ENCODE data around the gene CLDN14.
"Not testable (repeated sequence)": the region's sequence is repeated elsewhere in the genome, so short reads cannot be mapped to it uniquely, and the experiment has no call there.

Gene CLDN14

DNA sequence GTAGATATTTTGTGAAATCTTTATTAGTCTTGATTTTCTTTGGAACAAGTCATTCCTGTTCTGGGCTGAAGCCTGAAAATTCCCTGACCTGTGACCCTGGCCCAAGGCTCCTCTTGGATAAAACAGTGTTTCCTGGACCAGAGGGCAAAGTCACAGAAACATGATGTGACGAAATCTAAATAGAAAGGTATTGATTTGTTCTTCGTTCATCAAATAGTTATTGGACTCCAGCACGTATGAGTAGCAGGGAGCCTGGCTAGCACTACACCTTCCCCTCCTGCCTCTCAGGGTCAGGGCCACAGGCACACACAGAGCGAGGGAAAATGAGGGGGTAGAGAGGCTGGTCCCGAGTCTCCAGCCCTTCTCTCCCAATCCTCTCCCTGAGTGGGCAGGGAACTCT, 1.7 kb upstream of the CLDN14 start:
- Histone ChIP-seq H3K4me3 (replicated peaks; ENCODE audit: low read depth, low read length) (no peak overlapping the region), H3K36me3 (ENCODE audit: control insufficient read depth, insufficient read depth, low read length) (no peaks in the 10 kb centered on the region), H3K27me3 (replicated peaks; ENCODE audit: control insufficient read depth, insufficient read depth, low read length) (no peaks in the 10 kb centered on the region)
- TF ChIP-seq, protein P1, sequence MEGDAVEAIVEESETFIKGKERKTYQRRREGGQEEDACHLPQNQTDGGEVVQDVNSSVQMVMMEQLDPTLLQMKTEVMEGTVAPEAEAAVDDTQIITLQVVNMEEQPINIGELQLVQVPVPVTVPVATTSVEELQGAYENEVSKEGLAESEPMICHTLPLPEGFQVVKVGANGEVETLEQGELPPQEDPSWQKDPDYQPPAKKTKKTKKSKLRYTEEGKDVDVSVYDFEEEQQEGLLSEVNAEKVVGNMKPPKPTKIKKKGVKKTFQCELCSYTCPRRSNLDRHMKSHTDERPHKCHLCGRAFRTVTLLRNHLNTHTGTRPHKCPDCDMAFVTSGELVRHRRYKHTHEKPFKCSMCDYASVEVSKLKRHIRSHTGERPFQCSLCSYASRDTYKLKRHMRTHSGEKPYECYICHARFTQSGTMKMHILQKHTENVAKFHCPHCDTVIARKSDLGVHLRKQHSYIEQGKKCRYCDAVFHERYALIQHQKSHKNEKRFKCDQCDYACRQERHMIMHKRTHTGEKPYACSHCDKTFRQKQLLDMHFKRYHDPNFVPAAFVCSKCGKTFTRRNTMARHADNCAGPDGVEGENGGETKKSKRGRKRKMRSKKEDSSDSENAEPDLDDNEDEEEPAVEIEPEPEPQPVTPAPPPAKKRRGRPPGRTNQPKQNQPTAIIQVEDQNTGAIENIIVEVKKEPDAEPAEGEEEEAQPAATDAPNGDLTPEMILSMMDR (IDR thresholded peaks at IDR 0.05; ENCODE audit: insufficient read depth, low read length, poor library complexity, severe bottlenecking) = no peak
- DNase-seq (ENCODE audit: extremely low read depth, insufficient read length) = no peak

DNA sequence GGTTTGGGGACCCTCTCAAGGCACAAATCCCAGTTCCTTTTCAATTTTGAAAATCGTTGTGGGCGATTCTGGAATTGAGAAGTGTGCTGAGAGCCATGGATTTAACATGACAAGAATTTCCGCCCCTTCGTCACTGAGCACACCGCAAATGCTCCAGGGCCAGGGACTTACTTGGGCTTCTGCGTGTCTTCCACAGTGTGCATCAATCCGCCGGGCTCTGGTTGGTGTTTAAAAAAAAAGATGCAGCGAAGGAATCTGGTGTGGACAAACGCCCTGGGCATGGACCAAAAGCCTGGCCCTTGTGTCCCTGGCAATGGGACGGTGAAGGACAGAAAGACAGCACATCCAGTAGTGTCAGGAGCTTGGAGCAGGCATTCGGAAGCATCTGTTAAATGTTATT, 696 bp upstream of the CLDN14 start:
- TF ChIP-seq, protein P1 (IDR thresholded peaks at IDR 0.05; ENCODE audit: insufficient read depth, low read length, poor library complexity, severe bottlenecking) = no peak
- Histone ChIP-seq H3K4me3 (replicated peaks; ENCODE audit: low read depth, low read length) (no peak overlapping the region), H3K27me3 (replicated peaks; ENCODE audit: control insufficient read depth, insufficient read depth, low read length) (no peaks in the 10 kb centered on the region), H3K36me3 (ENCODE audit: control insufficient read depth, insufficient read depth, low read length) (no peaks in the 10 kb centered on the region)
- DNase-seq (ENCODE audit: extremely low read depth, insufficient read length) = no peak

DNA sequence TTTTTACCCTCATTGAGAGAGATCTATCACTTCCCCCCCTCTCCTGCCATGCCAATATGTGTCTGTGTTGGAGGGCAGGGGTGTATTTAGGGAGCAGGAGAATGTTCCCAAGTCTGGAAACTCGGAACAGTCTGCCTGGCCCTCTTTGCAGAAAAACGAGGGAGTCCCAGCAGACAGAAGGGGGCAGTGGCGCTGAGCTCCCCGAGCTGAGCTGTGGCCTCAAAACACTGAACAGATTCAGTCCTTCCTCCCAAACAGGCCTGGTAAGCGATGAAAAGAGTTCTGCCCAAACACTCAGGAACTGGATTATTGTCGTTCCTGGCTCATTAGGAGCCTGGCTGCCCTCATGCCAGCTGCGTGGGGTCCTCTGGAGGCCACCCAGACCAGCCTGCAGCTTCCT, 981 bp downstream of the CLDN14 start:
- DNase-seq (ENCODE audit: extremely low read depth, insufficient read length) = no peak
- no peak overlapping the region for H3K4me3 ChIP-seq (replicated peaks; ENCODE audit: low read depth, low read length)
- no peaks in the 10 kb centered on the region for H3K36me3 ChIP-seq (ENCODE audit: control insufficient read depth, insufficient read depth, low read length)
- H3K27me3 ChIP-seq (replicated peaks; ENCODE audit: control insufficient read depth, insufficient read depth, low read length) = no peaks in the 10 kb centered on the region
- TF ChIP-seq, protein P1 (IDR thresholded peaks at IDR 0.05; ENCODE audit: insufficient read depth, low read length, poor library complexity, severe bottlenecking) = peak; percentile 46

DNA sequence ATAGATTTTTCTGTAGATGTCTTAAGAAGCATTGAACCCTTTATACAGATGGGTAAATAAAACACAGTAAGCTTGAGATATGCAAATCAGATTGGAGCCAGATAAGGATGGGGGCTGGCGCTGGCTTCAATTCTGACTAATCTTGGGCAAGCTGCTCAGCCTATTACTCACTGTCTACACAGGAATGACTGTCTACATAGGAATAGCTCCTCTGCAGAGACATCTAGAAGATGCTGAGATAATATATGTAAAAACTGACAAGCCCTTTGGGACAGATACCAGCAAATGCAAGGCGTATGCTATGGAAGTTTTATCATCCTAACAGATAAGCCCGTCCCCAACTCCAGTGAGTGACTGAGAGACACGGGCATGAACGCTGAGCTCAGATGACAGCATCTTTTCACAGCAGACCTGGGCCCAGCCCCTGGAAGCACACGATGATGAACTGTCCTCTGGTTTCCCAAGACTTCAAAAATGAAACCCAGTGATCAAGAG, 1.7 kb downstream of the CLDN14 start:
- no peak overlapping the region for H3K4me3 ChIP-seq (replicated peaks; ENCODE audit: low read depth, low read length)
- DNase-seq (ENCODE audit: extremely low read depth, insufficient read length) = peak; percentile 24

DNA sequence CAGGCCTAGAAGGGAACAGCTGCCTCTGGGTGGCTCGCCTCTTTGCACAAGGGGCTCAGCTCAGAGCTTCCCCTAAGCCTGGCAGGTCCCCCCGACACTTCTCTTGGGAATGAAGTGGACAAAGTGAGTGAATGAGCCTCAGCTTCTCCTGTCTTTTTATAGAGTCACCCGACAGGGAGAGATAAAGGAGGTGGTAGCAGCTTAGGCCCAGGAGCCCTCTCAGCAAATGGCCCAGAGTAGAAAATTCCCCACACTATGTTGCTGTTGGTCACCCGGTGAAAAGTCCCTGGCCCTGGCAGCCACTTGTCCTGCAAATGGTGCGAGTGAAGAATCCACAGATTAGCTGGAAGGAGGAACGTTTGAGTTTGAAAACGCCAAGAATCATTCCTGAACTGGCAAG, 2.4 kb downstream of the CLDN14 start:
- DNase-seq (ENCODE audit: extremely low read depth, insufficient read length) = no peak
- no peak overlapping the region for H3K4me3 ChIP-seq (replicated peaks; ENCODE audit: low read depth, low read length)
- TF ChIP-seq, protein P1 (IDR thresholded peaks at IDR 0.05; ENCODE audit: insufficient read depth, low read length, poor library complexity, severe bottlenecking) = no peak
- H3K36me3 ChIP-seq (ENCODE audit: control insufficient read depth, insufficient read depth, low read length) = no peaks in the 10 kb centered on the region
- no peaks in the 10 kb centered on the region for H3K27me3 ChIP-seq (replicated peaks; ENCODE audit: control insufficient read depth, insufficient read depth, low read length)

More for the DNA sequence above, 1.7 kb downstream of the CLDN14 start:
- Histone ChIP-seq H3K36me3 (ENCODE audit: control insufficient read depth, insufficient read depth, low read length) (no peaks in the 10 kb centered on the region), H3K27me3 (replicated peaks; ENCODE audit: control insufficient read depth, insufficient read depth, low read length) (no peaks in the 10 kb centered on the region)
- TF ChIP-seq, protein P1 (IDR thresholded peaks at IDR 0.05; ENCODE audit: insufficient read depth, low read length, poor library complexity, severe bottlenecking) = no peak

DNA sequence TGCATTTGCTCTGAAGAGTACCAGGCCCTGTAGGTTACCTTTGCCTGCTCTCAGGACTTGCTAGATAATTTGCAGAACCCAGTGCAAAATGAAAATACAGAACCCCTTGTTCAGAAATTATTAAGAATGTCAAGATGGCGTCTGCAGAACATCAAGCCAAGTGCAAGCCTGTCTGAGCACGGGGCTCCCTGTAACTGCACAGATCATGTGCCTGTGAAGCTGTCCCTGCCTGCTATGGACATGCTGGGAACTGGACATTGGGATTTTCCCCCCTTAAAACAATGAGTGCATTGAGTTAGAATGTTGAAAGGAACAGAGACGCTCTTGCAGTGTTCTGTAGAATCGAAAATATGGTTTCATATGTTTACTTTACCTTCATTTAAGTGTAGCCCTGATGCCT, 2.9 kb downstream of the CLDN14 start:
- Histone ChIP-seq H3K4me3 (replicated peaks; ENCODE audit: low read depth, low read length) (no peak overlapping the region), H3K27me3 (replicated peaks; ENCODE audit: control insufficient read depth, insufficient read depth, low read length) (no peaks in the 10 kb centered on the region)

DNA sequence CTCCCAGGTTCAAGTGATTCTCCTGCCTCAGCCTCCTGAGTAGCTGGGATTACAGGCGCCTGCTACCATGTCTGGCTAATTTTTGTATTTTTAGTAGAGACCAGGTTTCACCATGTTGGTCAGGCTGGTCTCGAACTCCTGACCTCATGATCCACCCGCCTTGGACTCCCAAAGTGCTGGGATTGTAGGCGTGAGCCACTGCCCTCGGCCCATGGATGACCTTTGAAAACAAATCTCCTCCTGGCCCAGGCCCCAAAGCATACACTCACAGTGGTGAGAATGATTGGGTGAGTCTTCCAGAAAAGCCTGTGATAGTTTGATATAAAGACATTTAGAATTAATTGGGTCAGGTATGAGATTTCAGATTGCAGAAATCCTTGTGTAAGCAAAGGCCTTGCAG, 3.4 kb downstream of the CLDN14 start:
- not testable (repeated sequence) for DNase-seq (ENCODE audit: extremely low read depth, insufficient read length); H3K27me3 ChIP-seq (replicated peaks; ENCODE audit: control insufficient read depth, insufficient read depth, low read length)

More for the DNA sequence above, 2.9 kb downstream of the CLDN14 start:
- DNase-seq (ENCODE audit: extremely low read depth, insufficient read length) = no peak
- H3K36me3 ChIP-seq (ENCODE audit: control insufficient read depth, insufficient read depth, low read length) = no peaks in the 10 kb centered on the region
- TF ChIP-seq, protein P1 (IDR thresholded peaks at IDR 0.05; ENCODE audit: insufficient read depth, low read length, poor library complexity, severe bottlenecking) = no peak

More for the DNA sequence above, 3.4 kb downstream of the CLDN14 start:
- not testable (repeated sequence) for H3K4me3 ChIP-seq (replicated peaks; ENCODE audit: low read depth, low read length); H3K36me3 ChIP-seq (ENCODE audit: control insufficient read depth, insufficient read depth, low read length)
